ENCODE measurements around the gene PDE3A.
"Not testable (repeated sequence)": the region's sequence is repeated elsewhere in the genome, so short reads cannot be mapped to it uniquely, and the experiment has no call there.

Gene PDE3A

GRCh38 chr12:20368114-20368650, at the start of gene PDE3A:
Gene PDE3A (plus strand): TSS chr12:20368537. CDS start chr12:20369285, 748 bp downstream.
- DNase-seq (ENCODE audit: low spot score): no peak

GRCh38 chr12:20319366-20319765, 49.0 kb upstream of the PDE3A start:
- no peak for DNase-seq (ENCODE audit: low spot score)

GRCh38 chr12:20320552-20320951, 47.8 kb upstream of the PDE3A start:
- DNase-seq (ENCODE audit: low spot score): no peak

- not testable (repeated sequence) for DNase-seq (ENCODE audit: low spot score)
These were observed 37.4 kb upstream of the PDE3A start for GRCh38 chr12:20330826-20331505.

GRCh38 chr12:20339060-20339459, 29.3 kb upstream of the PDE3A start:
- DNase-seq (ENCODE audit: low spot score): no peak

GRCh38 chr12:20342111-20342510, 26.2 kb upstream of the PDE3A start:
- no peak for DNase-seq (ENCODE audit: low spot score)

- DNase-seq (ENCODE audit: low spot score): no peak
These were observed 22.5 kb upstream of the PDE3A start for GRCh38 chr12:20345866-20346265.

GRCh38 chr12:20350026-20350425, 18.3 kb upstream of the PDE3A start:
- DNase-seq (ENCODE audit: low spot score): no peak

- peak; percentile 46 for DNase-seq (ENCODE audit: low spot score)
These were observed 17.8 kb upstream of the PDE3A start for GRCh38 chr12:20350495-20350894.

GRCh38 chr12:20351406-20351805, 16.9 kb upstream of the PDE3A start:
- DNase-seq (ENCODE audit: low spot score): no peak

- no peak for DNase-seq (ENCODE audit: low spot score)
These were observed 12.3 kb upstream of the PDE3A start for GRCh38 chr12:20356048-20356447.

GRCh38 chr12:20360407-20360806, 7.9 kb upstream of the PDE3A start:
- DNase-seq (ENCODE audit: low spot score): no peak

GRCh38 chr12:20361416-20361815, 6.9 kb upstream of the PDE3A start:
- no peak for DNase-seq (ENCODE audit: low spot score)

- no peak for DNase-seq (ENCODE audit: low spot score)
These were observed 3.8 kb upstream of the PDE3A start for GRCh38 chr12:20364501-20364900.

- DNase-seq (ENCODE audit: low spot score): no peak
These were observed 1.4 kb upstream of the PDE3A start for GRCh38 chr12:20366776-20367409.

- no peak for DNase-seq (ENCODE audit: low spot score)
These were observed 689 bp upstream of the PDE3A start for GRCh38 chr12:20367583-20368113.

- DNase-seq (ENCODE audit: low spot score): no peak
These were observed 441 bp downstream of the PDE3A start for GRCh38 chr12:20368651-20369304.

- DNase-seq (ENCODE audit: low spot score): no peak
These were observed 1.1 kb downstream of the PDE3A start for GRCh38 chr12:20369305-20370013.

GRCh38 chr12:20370014-20370386, 1.7 kb downstream of the PDE3A start:
- no peak for DNase-seq (ENCODE audit: low spot score)

- no peak for DNase-seq (ENCODE audit: low spot score)
These were observed 2.7 kb downstream of the PDE3A start for GRCh38 chr12:20370866-20371519.

GRCh38 chr12:20372326-20373096, 4.2 kb downstream of the PDE3A start:
- no peak for DNase-seq (ENCODE audit: low spot score)
